ENCODE measurements around the gene NTRK3. TPM values are rescaled to one million over a fixed set of nuclear protein-coding genes. Genes with fewer than 3 reads are reported as not detected.

The NTRK3 gene
- total and polyA plus RNA-seq, 2 of the 8 experiments (the other 6 are each of a cell fraction or from before 2014, with no cell fraction given), result 4.5 to 6.8 TPM

DNA sequence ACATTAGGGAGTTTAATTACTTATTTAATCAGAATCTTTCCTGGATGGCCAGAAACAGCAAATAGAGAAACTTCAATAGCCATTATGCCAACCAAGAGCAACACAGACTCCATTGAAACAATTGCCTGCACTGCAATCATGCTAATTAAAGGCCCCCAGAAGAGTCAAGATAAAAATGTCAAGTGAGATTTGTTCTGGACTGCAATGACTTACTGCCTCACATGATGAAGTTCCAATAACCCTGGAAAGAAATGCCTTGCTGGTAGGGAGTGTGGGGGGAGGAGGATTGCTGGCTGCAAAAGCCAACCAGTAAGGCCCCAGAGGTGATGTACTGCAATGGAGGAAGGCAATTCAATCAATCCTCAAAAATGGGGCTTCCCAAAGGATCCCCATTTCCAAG lies 257.9 kb downstream of the NTRK3 start (continued):
- TF ChIP-seq, protein P1, sequence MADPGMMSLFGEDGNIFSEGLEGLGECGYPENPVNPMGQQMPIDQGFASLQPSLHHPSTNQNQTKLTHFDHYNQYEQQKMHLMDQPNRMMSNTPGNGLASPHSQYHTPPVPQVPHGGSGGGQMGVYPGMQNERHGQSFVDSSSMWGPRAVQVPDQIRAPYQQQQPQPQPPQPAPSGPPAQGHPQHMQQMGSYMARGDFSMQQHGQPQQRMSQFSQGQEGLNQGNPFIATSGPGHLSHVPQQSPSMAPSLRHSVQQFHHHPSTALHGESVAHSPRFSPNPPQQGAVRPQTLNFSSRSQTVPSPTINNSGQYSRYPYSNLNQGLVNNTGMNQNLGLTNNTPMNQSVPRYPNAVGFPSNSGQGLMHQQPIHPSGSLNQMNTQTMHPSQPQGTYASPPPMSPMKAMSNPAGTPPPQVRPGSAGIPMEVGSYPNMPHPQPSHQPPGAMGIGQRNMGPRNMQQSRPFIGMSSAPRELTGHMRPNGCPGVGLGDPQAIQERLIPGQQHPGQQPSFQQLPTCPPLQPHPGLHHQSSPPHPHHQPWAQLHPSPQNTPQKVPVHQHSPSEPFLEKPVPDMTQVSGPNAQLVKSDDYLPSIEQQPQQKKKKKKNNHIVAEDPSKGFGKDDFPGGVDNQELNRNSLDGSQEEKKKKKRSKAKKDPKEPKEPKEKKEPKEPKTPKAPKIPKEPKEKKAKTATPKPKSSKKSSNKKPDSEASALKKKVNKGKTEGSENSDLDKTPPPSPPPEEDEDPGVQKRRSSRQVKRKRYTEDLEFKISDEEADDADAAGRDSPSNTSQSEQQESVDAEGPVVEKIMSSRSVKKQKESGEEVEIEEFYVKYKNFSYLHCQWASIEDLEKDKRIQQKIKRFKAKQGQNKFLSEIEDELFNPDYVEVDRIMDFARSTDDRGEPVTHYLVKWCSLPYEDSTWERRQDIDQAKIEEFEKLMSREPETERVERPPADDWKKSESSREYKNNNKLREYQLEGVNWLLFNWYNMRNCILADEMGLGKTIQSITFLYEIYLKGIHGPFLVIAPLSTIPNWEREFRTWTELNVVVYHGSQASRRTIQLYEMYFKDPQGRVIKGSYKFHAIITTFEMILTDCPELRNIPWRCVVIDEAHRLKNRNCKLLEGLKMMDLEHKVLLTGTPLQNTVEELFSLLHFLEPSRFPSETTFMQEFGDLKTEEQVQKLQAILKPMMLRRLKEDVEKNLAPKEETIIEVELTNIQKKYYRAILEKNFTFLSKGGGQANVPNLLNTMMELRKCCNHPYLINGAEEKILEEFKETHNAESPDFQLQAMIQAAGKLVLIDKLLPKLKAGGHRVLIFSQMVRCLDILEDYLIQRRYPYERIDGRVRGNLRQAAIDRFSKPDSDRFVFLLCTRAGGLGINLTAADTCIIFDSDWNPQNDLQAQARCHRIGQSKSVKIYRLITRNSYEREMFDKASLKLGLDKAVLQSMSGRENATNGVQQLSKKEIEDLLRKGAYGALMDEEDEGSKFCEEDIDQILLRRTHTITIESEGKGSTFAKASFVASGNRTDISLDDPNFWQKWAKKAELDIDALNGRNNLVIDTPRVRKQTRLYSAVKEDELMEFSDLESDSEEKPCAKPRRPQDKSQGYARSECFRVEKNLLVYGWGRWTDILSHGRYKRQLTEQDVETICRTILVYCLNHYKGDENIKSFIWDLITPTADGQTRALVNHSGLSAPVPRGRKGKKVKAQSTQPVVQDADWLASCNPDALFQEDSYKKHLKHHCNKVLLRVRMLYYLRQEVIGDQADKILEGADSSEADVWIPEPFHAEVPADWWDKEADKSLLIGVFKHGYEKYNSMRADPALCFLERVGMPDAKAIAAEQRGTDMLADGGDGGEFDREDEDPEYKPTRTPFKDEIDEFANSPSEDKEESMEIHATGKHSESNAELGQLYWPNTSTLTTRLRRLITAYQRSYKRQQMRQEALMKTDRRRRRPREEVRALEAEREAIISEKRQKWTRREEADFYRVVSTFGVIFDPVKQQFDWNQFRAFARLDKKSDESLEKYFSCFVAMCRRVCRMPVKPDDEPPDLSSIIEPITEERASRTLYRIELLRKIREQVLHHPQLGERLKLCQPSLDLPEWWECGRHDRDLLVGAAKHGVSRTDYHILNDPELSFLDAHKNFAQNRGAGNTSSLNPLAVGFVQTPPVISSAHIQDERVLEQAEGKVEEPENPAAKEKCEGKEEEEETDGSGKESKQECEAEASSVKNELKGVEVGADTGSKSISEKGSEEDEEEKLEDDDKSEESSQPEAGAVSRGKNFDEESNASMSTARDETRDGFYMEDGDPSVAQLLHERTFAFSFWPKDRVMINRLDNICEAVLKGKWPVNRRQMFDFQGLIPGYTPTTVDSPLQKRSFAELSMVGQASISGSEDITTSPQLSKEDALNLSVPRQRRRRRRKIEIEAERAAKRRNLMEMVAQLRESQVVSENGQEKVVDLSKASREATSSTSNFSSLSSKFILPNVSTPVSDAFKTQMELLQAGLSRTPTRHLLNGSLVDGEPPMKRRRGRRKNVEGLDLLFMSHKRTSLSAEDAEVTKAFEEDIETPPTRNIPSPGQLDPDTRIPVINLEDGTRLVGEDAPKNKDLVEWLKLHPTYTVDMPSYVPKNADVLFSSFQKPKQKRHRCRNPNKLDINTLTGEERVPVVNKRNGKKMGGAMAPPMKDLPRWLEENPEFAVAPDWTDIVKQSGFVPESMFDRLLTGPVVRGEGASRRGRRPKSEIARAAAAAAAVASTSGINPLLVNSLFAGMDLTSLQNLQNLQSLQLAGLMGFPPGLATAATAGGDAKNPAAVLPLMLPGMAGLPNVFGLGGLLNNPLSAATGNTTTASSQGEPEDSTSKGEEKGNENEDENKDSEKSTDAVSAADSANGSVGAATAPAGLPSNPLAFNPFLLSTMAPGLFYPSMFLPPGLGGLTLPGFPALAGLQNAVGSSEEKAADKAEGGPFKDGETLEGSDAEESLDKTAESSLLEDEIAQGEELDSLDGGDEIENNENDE (IDR thresholded peaks at IDR 0.05; ENCODE audit: insufficient replicate concordance, low read length), result no peak
- no peak for TF ChIP-seq CREB1 (IDR thresholded peaks at IDR 0.05)
- no peak for TF ChIP-seq CHD2 (IDR thresholded peaks at IDR 0.05; ENCODE audit: low read length)
- TF ChIP-seq NANOG (IDR thresholded peaks at IDR 0.05; ENCODE audit: insufficient read depth, low read depth, low read length, poor library complexity, severe bottlenecking), result no peak
- TF ChIP-seq KDM5A (IDR thresholded peaks at IDR 0.05; ENCODE audit: low read length), result no peak
- TF ChIP-seq BCL11A (IDR thresholded peaks at IDR 0.05; ENCODE audit: low read depth in 2 of 2, low read length in 2 of 2), result no peak
- no peak for TF ChIP-seq EZH2 (IDR thresholded peaks at IDR 0.05; ENCODE audit: low read depth, low read length, severe bottlenecking)
- no peak for TF ChIP-seq HDAC2 (IDR thresholded peaks at IDR 0.05; ENCODE audit: borderline replicate concordance in 1 of 2, low read depth in 2 of 2, low read length in 2 of 2)
- TF ChIP-seq POU5F1 (IDR thresholded peaks at IDR 0.05; ENCODE audit: low read depth, low read length), result no peak
